Esophagus squamous epithelium (tissue), 4 donors: Measurements from ENCODE around the gene PHACTR1.

Source experiments
- CTCF ChIP-seq, 6 experiments: fragments of 450-650 bp in 4 of 6; fragments of 200-600 bp in 2 of 6; sonication (generic) in 2 of 6; IDR thresholded peaks; one replicate each; pipeline ENCODE4 v1.5.1; 2016 to 2019; ENCODE audit warnings: antibody characterized with exemption in 6 of 6, mild to moderate bottlenecking in 4 of 6, moderate library complexity in 4 of 6
- POLR2A ChIP-seq, 4 donors: fragments of 450-650 bp; IDR thresholded peaks; one replicate each; pipeline ENCODE4 v1.6.1; 2017; ENCODE audit warnings: antibody characterized with exemption in 4 of 4, mild to moderate bottlenecking in 4 of 4, moderate library complexity in 3 of 4

GRCh38 chr6:12842114-12842513, 125.5 kb downstream of the PHACTR1 start:
- TF ChIP-seq CTCF (IDR thresholded peaks at IDR 0.05) (no peak), POLR2A (IDR thresholded peaks at IDR 0.05) (no peak)
